SK-N-SH (cell line): Measurements from ENCODE around the gene COL4A6.

Experiments used
- CHD2 ChIP-seq: fragments of 150-350 bp; IDR thresholded peaks from 2 replicates; pipeline ENCODE4 v1.6.1; 2018; ENCODE audit warnings: low read length; ENCODE audit not compliant: partially characterized antibody
- EZH2phosphoT487 ChIP-seq: fragments of 200-600 bp; sonication (generic); IDR thresholded peaks from 2 replicates; pipeline ENCODE4 v1.6.1; 2017; ENCODE audit warnings: low read depth, mixed run types, mild to moderate bottlenecking, antibody characterized with exemption, moderate library complexity, borderline replicate concordance
- FOXJ3 ChIP-seq: sonication (generic); formaldehyde crosslinking; IDR thresholded peaks from 2 replicates; pipeline ENCODE4 v1.5.1; 2020; ENCODE audit warnings: mild to moderate bottlenecking, missing genetic modification reagents
- FOXM1 ChIP-seq: IDR thresholded peaks from 2 replicates; pipeline ENCODE4 v1.4.0; 2012; ENCODE audit warnings: low read depth, mild to moderate bottlenecking
- MEF2A ChIP-seq: IDR thresholded peaks from 2 replicates; pipeline ENCODE4 v1.4.0; 2012; ENCODE audit warnings: low read depth, borderline replicate concordance
- POLR2AphosphoS5 ChIP-seq: IDR thresholded peaks from 2 replicates; pipeline ENCODE4 v1.6.1; 2012; ENCODE audit warnings: low read depth, low read length
- RAD21 ChIP-seq: IDR thresholded peaks from 2 replicates; pipeline ENCODE4 v1.6.1; 2012; ENCODE audit warnings: mild to moderate bottlenecking, low read length
- REST ChIP-seq: IDR thresholded peaks from 2 replicates; pipeline ENCODE4 v1.6.1; 2012; ENCODE audit warnings: mild to moderate bottlenecking, low read depth, low read length, moderate library complexity
- SMC3 ChIP-seq: IDR thresholded peaks from 2 replicates; pipeline ENCODE4 v1.6.1; 2012; ENCODE audit warnings: low read depth, low read length, improper control_type of control experiment
- YY1 ChIP-seq: IDR thresholded peaks from 2 replicates; pipeline ENCODE4 v1.4.0; 2012; ENCODE audit warnings: low read depth, mild to moderate bottlenecking
- TF ChIP-seq, protein P1 (sequence below): fragments of 200-600 bp; sonication (generic); IDR thresholded peaks from 2 replicates; pipeline ENCODE4 v1.6.1; 2017; ENCODE audit warnings: antibody characterized with exemption, mild to moderate bottlenecking, moderate library complexity
- TF ChIP-seq, protein P2 (sequence below): IDR thresholded peaks from 2 replicates; pipeline ENCODE4; 2012
- TF ChIP-seq, protein P3 (sequence below): IDR thresholded peaks from 2 replicates; pipeline ENCODE4 v1.4.0; 2012; ENCODE audit warnings: low read depth, borderline replicate concordance

GRCh38 chrX:108361316-108361715, 76.9 kb downstream of the COL4A6 start:
- TF ChIP-seq SMC3 (no peak), EZH2phosphoT487 (no peak), REST (no peak), CHD2 (no peak), YY1 (no peak), FOXM1 (no peak), FOXJ3 (CRISPR knock-in tag) (no peak), POLR2AphosphoS5 (no peak), MEF2A (no peak), RAD21 (no peak)
- TF ChIP-seq, protein P1, sequence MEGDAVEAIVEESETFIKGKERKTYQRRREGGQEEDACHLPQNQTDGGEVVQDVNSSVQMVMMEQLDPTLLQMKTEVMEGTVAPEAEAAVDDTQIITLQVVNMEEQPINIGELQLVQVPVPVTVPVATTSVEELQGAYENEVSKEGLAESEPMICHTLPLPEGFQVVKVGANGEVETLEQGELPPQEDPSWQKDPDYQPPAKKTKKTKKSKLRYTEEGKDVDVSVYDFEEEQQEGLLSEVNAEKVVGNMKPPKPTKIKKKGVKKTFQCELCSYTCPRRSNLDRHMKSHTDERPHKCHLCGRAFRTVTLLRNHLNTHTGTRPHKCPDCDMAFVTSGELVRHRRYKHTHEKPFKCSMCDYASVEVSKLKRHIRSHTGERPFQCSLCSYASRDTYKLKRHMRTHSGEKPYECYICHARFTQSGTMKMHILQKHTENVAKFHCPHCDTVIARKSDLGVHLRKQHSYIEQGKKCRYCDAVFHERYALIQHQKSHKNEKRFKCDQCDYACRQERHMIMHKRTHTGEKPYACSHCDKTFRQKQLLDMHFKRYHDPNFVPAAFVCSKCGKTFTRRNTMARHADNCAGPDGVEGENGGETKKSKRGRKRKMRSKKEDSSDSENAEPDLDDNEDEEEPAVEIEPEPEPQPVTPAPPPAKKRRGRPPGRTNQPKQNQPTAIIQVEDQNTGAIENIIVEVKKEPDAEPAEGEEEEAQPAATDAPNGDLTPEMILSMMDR, result no peak
- TF ChIP-seq, protein P2, sequence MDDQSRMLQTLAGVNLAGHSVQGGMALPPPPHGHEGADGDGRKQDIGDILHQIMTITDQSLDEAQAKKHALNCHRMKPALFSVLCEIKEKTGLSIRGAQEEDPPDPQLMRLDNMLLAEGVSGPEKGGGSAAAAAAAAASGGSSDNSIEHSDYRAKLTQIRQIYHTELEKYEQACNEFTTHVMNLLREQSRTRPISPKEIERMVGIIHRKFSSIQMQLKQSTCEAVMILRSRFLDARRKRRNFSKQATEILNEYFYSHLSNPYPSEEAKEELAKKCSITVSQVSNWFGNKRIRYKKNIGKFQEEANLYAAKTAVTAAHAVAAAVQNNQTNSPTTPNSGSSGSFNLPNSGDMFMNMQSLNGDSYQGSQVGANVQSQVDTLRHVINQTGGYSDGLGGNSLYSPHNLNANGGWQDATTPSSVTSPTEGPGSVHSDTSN, result no peak
- TF ChIP-seq, protein P3, sequence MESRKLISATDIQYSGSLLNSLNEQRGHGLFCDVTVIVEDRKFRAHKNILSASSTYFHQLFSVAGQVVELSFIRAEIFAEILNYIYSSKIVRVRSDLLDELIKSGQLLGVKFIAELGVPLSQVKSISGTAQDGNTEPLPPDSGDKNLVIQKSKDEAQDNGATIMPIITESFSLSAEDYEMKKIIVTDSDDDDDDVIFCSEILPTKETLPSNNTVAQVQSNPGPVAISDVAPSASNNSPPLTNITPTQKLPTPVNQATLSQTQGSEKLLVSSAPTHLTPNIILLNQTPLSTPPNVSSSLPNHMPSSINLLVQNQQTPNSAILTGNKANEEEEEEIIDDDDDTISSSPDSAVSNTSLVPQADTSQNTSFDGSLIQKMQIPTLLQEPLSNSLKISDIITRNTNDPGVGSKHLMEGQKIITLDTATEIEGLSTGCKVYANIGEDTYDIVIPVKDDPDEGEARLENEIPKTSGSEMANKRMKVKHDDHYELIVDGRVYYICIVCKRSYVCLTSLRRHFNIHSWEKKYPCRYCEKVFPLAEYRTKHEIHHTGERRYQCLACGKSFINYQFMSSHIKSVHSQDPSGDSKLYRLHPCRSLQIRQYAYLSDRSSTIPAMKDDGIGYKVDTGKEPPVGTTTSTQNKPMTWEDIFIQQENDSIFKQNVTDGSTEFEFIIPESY, result no peak
